ENCODE measurements around the gene MAP1LC3C.

DNA sequence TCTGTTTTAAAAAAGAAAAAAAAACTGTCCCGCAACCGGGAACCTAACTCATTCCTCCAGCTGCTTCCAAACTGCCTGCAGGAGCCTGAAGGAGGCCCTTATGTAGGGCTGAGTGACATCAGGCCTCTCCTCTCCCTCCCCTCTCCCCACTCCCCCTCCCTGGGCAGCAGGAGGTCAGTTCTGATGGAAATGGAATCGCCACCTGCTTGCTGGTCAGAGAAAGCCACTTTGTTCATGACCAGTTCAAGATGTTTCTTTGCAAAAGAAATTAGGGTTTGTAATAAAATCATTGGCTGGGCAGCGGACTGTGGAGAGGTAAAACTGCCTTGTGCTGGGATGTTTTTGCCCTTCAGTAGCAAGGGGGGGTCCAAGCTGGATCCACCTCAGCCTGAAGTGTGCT, at the start of gene MAP1LC3C:
- TF ChIP-seq, protein P1, sequence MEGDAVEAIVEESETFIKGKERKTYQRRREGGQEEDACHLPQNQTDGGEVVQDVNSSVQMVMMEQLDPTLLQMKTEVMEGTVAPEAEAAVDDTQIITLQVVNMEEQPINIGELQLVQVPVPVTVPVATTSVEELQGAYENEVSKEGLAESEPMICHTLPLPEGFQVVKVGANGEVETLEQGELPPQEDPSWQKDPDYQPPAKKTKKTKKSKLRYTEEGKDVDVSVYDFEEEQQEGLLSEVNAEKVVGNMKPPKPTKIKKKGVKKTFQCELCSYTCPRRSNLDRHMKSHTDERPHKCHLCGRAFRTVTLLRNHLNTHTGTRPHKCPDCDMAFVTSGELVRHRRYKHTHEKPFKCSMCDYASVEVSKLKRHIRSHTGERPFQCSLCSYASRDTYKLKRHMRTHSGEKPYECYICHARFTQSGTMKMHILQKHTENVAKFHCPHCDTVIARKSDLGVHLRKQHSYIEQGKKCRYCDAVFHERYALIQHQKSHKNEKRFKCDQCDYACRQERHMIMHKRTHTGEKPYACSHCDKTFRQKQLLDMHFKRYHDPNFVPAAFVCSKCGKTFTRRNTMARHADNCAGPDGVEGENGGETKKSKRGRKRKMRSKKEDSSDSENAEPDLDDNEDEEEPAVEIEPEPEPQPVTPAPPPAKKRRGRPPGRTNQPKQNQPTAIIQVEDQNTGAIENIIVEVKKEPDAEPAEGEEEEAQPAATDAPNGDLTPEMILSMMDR (conservative IDR thresholded peaks at IDR 0.05; ENCODE audit: low read length) = no peak
- no peak for TF ChIP-seq EZH2phosphoT487 (IDR thresholded peaks at IDR 0.05; ENCODE audit: borderline replicate concordance, low read depth, low read length)

Data from OCI-LY7 (cell line).